Stimulated activated naive CD4-positive, alpha-beta T cell (primary cell): ENCODE measurements around the gene PRKCZ.
"Not testable (repeated sequence)": the region's sequence is repeated elsewhere in the genome, so short reads cannot be mapped to it uniquely, and the experiment has no call there.

Source experiments
- DNase-seq, 6 experiments: peaks; one replicate each; lab custom pipeline; 2025; lab: John Stamatoyannopoulos, UW

The PRKCZ gene

GRCh38 chr1:2135941-2136340, 85.7 kb downstream of the PRKCZ start:
- no peak for DNase-seq

- no peak for DNase-seq
These were observed 86.4 kb downstream of the PRKCZ start for GRCh38 chr1:2136386-2137235.

GRCh38 chr1:2137257-2138121, 87.3 kb downstream of the PRKCZ start:
- no peak for DNase-seq

GRCh38 chr1:2139156-2139555, 88.9 kb downstream of the PRKCZ start:
- not testable (repeated sequence) for DNase-seq

GRCh38 chr1:2141025-2141424, 90.8 kb downstream of the PRKCZ start:
- no peak for DNase-seq

GRCh38 chr1:2143814-2144500, 93.7 kb downstream of the PRKCZ start:
- DNase-seq = no peak

GRCh38 chr1:2144501-2145090, 94.4 kb downstream of the PRKCZ start:
- no peak for DNase-seq

- peak in 3 of 6 experiments; percentile 33 to 54 (median 34) for DNase-seq
These were observed 96.0 kb downstream of the PRKCZ start for GRCh38 chr1:2145946-2146835.

- DNase-seq = no peak
These were observed 96.8 kb downstream of the PRKCZ start for GRCh38 chr1:2146836-2147517.

GRCh38 chr1:2147869-2148268, 97.7 kb downstream of the PRKCZ start:
- DNase-seq = not testable (repeated sequence)

GRCh38 chr1:2148691-2149090, 98.5 kb downstream of the PRKCZ start:
- peak; percentile 26 to 69 (median 58) for DNase-seq

GRCh38 chr1:2150801-2151200, 100.6 kb downstream of the PRKCZ start:
- no peak for DNase-seq

GRCh38 chr1:2151252-2151651, 101.0 kb downstream of the PRKCZ start:
- no peak for DNase-seq

- no peak for DNase-seq
These were observed 101.7 kb downstream of the PRKCZ start for GRCh38 chr1:2151911-2152310.

- DNase-seq = peak in 5 of 6 experiments; percentile 12 to 57 (median 44)
These were observed 102.7 kb downstream of the PRKCZ start for GRCh38 chr1:2152954-2153353.

GRCh38 chr1:2154022-2154421, 103.8 kb downstream of the PRKCZ start:
- DNase-seq = no peak

- no peak for DNase-seq
These were observed 105.0 kb downstream of the PRKCZ start for GRCh38 chr1:2155147-2155598.

- DNase-seq = no peak
These were observed 105.6 kb downstream of the PRKCZ start for GRCh38 chr1:2155788-2156187.

- DNase-seq = no peak
These were observed 106.7 kb downstream of the PRKCZ start for GRCh38 chr1:2156866-2157265.

GRCh38 chr1:2157856-2158255, 107.6 kb downstream of the PRKCZ start:
- no peak for DNase-seq
